ENCODE measurements around the gene C10orf88. TPM values are rescaled to one million over a fixed set of nuclear protein-coding genes. Genes with fewer than 3 reads are reported as not detected.

The C10orf88 gene
- total and polyA plus RNA-seq, 9 of the 15 experiments (the other 6 are each of a cell fraction or from before 2014, with no cell fraction given), result 2.5 to 9.6 (median 7.5) TPM

DNA sequence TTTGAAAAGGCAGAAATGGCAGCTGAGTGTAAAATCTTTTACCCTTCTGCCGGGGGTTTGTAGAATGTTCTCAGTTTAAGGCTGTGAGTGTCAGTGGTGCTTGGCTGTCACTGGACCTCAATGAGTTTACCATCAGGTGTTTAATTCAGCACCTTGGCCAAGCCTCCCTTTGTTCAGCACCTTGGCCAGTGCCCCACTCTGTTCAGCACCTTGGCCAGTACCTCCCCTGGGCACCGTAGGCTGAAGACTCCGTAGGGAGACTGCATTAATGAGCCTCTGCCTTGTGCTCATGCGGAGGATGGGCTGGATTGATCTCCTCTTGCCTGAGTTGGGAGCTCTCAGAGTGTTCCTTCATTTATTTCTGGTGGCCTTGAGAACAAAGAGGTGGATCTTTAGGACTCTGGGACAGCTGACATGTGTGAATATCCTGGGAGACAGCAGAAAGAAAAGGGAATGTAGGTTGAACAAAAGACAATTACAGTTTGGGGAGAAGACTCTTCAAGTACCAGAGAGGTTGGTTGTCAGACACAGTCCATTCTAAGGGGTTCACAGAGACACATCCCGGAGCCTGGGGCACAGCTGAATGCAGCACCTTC, 42.0 kb downstream of the C10orf88 start (continued):
- TF ChIP-seq, protein P1, sequence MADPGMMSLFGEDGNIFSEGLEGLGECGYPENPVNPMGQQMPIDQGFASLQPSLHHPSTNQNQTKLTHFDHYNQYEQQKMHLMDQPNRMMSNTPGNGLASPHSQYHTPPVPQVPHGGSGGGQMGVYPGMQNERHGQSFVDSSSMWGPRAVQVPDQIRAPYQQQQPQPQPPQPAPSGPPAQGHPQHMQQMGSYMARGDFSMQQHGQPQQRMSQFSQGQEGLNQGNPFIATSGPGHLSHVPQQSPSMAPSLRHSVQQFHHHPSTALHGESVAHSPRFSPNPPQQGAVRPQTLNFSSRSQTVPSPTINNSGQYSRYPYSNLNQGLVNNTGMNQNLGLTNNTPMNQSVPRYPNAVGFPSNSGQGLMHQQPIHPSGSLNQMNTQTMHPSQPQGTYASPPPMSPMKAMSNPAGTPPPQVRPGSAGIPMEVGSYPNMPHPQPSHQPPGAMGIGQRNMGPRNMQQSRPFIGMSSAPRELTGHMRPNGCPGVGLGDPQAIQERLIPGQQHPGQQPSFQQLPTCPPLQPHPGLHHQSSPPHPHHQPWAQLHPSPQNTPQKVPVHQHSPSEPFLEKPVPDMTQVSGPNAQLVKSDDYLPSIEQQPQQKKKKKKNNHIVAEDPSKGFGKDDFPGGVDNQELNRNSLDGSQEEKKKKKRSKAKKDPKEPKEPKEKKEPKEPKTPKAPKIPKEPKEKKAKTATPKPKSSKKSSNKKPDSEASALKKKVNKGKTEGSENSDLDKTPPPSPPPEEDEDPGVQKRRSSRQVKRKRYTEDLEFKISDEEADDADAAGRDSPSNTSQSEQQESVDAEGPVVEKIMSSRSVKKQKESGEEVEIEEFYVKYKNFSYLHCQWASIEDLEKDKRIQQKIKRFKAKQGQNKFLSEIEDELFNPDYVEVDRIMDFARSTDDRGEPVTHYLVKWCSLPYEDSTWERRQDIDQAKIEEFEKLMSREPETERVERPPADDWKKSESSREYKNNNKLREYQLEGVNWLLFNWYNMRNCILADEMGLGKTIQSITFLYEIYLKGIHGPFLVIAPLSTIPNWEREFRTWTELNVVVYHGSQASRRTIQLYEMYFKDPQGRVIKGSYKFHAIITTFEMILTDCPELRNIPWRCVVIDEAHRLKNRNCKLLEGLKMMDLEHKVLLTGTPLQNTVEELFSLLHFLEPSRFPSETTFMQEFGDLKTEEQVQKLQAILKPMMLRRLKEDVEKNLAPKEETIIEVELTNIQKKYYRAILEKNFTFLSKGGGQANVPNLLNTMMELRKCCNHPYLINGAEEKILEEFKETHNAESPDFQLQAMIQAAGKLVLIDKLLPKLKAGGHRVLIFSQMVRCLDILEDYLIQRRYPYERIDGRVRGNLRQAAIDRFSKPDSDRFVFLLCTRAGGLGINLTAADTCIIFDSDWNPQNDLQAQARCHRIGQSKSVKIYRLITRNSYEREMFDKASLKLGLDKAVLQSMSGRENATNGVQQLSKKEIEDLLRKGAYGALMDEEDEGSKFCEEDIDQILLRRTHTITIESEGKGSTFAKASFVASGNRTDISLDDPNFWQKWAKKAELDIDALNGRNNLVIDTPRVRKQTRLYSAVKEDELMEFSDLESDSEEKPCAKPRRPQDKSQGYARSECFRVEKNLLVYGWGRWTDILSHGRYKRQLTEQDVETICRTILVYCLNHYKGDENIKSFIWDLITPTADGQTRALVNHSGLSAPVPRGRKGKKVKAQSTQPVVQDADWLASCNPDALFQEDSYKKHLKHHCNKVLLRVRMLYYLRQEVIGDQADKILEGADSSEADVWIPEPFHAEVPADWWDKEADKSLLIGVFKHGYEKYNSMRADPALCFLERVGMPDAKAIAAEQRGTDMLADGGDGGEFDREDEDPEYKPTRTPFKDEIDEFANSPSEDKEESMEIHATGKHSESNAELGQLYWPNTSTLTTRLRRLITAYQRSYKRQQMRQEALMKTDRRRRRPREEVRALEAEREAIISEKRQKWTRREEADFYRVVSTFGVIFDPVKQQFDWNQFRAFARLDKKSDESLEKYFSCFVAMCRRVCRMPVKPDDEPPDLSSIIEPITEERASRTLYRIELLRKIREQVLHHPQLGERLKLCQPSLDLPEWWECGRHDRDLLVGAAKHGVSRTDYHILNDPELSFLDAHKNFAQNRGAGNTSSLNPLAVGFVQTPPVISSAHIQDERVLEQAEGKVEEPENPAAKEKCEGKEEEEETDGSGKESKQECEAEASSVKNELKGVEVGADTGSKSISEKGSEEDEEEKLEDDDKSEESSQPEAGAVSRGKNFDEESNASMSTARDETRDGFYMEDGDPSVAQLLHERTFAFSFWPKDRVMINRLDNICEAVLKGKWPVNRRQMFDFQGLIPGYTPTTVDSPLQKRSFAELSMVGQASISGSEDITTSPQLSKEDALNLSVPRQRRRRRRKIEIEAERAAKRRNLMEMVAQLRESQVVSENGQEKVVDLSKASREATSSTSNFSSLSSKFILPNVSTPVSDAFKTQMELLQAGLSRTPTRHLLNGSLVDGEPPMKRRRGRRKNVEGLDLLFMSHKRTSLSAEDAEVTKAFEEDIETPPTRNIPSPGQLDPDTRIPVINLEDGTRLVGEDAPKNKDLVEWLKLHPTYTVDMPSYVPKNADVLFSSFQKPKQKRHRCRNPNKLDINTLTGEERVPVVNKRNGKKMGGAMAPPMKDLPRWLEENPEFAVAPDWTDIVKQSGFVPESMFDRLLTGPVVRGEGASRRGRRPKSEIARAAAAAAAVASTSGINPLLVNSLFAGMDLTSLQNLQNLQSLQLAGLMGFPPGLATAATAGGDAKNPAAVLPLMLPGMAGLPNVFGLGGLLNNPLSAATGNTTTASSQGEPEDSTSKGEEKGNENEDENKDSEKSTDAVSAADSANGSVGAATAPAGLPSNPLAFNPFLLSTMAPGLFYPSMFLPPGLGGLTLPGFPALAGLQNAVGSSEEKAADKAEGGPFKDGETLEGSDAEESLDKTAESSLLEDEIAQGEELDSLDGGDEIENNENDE (IDR thresholded peaks at IDR 0.05; ENCODE audit: low read depth, low read length), result no peak
- TF ChIP-seq DMBX1 (CRISPR knock-in tag; IDR thresholded peaks at IDR 0.05; ENCODE audit: borderline replicate concordance) (peak; percentile 94), KDM1A (IDR thresholded peaks at IDR 0.05) (no peak), CSDE1 (IDR thresholded peaks at IDR 0.05) (no peak), ZNF57 (CRISPR knock-in tag; IDR thresholded peaks at IDR 0.05) (no peak), SRSF7 (optimal IDR thresholded peaks at IDR 0.05; ENCODE audit: low read depth, low read length) (no peak), HNRNPLL (IDR thresholded peaks at IDR 0.05; ENCODE audit: low read depth, low read length, poor library complexity, severe bottlenecking) (no peak), MAFG (tag; conservative IDR thresholded peaks at IDR 0.05) (no peak), EGR1 (conservative IDR thresholded peaks at IDR 0.05) (no peak), BHLHE40 (IDR thresholded peaks at IDR 0.05; ENCODE audit: low read length) (no peak), TCFL5 (CRISPR knock-in tag; conservative IDR thresholded peaks at IDR 0.05) (no peak), ZNF449 (CRISPR knock-in tag; IDR thresholded peaks at IDR 0.05) (no peak), XRCC5 (IDR thresholded peaks at IDR 0.05; ENCODE audit: low read depth, low read length) (peak; percentile 75; the same call in 1 of the 2 replicates)
- TF ChIP-seq, protein P2, sequence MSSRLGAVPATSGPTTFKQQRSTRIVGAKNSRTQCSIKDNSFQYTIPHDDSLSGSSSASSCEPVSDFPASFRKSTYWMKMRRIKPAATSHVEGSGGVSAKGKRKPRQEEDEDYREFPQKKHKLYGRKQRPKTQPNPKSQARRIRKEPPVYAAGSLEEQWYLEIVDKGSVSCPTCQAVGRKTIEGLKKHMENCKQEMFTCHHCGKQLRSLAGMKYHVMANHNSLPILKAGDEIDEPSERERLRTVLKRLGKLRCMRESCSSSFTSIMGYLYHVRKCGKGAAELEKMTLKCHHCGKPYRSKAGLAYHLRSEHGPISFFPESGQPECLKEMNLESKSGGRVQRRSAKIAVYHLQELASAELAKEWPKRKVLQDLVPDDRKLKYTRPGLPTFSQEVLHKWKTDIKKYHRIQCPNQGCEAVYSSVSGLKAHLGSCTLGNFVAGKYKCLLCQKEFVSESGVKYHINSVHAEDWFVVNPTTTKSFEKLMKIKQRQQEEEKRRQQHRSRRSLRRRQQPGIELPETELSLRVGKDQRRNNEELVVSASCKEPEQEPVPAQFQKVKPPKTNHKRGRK (tag; IDR thresholded peaks at IDR 0.05), result no peak
